ENCODE results near the gene LILRB5. TPM values are rescaled to one million over a fixed set of nuclear protein-coding genes. Genes with fewer than 3 reads are reported as not detected.

LILRB5 gene
- total and polyA plus RNA-seq, 9 of the 15 experiments (the other 6 are each of a cell fraction or from before 2014, with no cell fraction given), result not detected

DNA sequence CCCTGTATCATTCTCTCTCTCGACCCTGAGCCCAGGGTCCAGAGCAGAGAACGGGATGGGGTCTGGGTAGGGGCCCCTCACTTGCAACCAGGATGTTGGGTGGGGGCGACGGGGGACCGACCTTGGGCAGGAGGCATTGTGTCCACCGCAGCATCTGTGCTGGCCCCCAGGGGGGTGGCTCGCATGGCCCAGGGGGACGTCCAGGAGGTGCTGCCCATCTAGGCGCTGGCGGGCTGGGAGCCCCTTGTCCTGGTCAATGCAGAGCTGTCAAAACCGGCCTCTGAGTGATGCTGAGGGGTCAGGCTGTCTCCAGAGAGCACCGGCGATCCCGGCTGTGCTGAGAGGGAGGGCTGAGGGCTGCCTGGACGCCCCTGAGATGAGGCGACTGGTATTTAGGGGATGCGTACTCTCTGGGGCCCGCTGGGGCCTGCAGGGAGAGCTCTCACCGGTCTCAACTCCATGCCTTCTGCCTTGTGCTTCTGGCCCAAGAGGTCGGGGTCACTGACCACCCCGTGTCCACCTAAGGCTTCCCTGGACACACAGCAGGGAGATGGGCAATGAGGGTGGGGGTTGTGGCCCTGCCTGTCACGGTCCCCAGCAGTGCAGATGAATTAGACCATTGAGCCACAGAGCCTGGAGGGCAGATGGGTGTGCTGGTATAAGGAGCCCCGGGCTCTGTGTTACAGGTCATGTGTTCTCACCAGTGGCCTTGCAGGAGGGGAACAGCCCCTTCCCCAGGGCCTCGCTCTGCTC is 47.8 kb downstream of the LILRB5 start:
- WGBS (ENCODE audit: insufficient coverage, low coverage, missing lambda C conversion rate), result 29% methylated on average over 20 of the region's 24 CpGs
- H3K4me2 ChIP-seq (ENCODE audit: insufficient read depth, low read length), result peak overlapping the region; percentile 62
- intact Hi-C loops (cut with micrococcal nuclease), result loop anchor here (2.0 kb wide), 1 partner anchor 20 kb away; the partner anchor contains the start of gene MBOAT7
- no peak overlapping the region for H2AFZ ChIP-seq (ENCODE audit: low read depth, low read length)
- no peaks in the 10 kb centered on the region for H3K9me3 ChIP-seq (replicated peaks; ENCODE audit: control insufficient read depth, insufficient read depth, low read depth, low read length)
- peaks cover 65% of the 10 kb centered on the region for H3K79me2 ChIP-seq (ENCODE audit: control insufficient read depth, insufficient read depth, low read length)
- H3K4me1 ChIP-seq (replicated peaks in 1 of 2; ENCODE audit: control insufficient read depth in 2 of 2, insufficient read depth in 2 of 2, low read length in 2 of 2), result peaks cover 72 to 76% of the 10 kb centered on the region in 2 experiments
- in situ Hi-C loops (cut with MboI), result no loop called here
- DNase-seq (ENCODE audit: extremely low read depth in 1 of 4, low spot score in 3 of 4) (peak in 2 of 4 experiments; percentile 28 to 44), FAIRE-seq (no peak), ATAC-seq (peak; percentile 5)
- CTCF ChIA-PET (ENCODE audit: low intra/inter-chr PET ratio), result no interaction called here
- peaks cover 67% of the 10 kb centered on the region for H4K20me1 ChIP-seq (replicated peaks; ENCODE audit: control insufficient read depth, insufficient read depth, low read length)
- H3K36me3 ChIP-seq (ENCODE audit: control insufficient read depth, insufficient read depth, low read length), result peaks cover 57% of the 10 kb centered on the region
- H3K9ac ChIP-seq (ENCODE audit: insufficient read depth in 1 of 2, low read depth in 2 of 2, low read length in 2 of 2), result peak overlapping the region; percentile 66 to 86
- H3K9me1 ChIP-seq (ENCODE audit: control insufficient read depth, insufficient read depth, low read length), result peaks cover 23% of the 10 kb centered on the region
- peak overlapping the region; percentile 89 for H3K27ac ChIP-seq (ENCODE audit: extremely low read depth, low read depth, low read length)
- POLR2A ChIA-PET, result interaction anchor here (0.7 to 7.0 kb wide), 13 partner anchors 8 to 1574 kb away, joined by 3 to 66 read pairs (median 5); partner anchors contain the start of genes CNOT3, LENG1, LILRB3 and MBOAT7
- BruUV-seq (replicated peaks), result no TSS peak
- no peaks in the 10 kb centered on the region for H3K27me3 ChIP-seq (ENCODE audit: control insufficient read depth in 2 of 2, insufficient read depth in 2 of 2, low read length in 2 of 2)
- no peak overlapping the region for H3K4me3 ChIP-seq
- TF ChIP-seq CHD2 (IDR thresholded peaks at IDR 0.05; ENCODE audit: low read depth, low read length) (0 out of 2 replicates have a peak, but pooled peaks have one; percentile 13), ARHGAP35 (IDR thresholded peaks at IDR 0.05; ENCODE audit: partially characterized antibody) (peak; percentile 5), NR4A1 (CRISPR knock-in tag; IDR thresholded peaks at IDR 0.05) (no peak), NR4A1 (tag; IDR thresholded peaks at IDR 0.05) (no peak), NFRKB (IDR thresholded peaks at IDR 0.05; ENCODE audit: low read depth) (0 out of 2 replicates have a peak, but pooled peaks have one; percentile 7), PTBP1 (IDR thresholded peaks at IDR 0.05; ENCODE audit: low read depth, low read length) (peak; percentile 18; the same call in 1 of the 2 replicates), GTF2E2 (tag; IDR thresholded peaks at IDR 0.05) (peak; percentile 16; the same call in 1 of the 2 replicates), NFE2 (IDR thresholded peaks at IDR 0.05; ENCODE audit: low read depth) (no peak), ZNF253 (CRISPR knock-in tag; conservative IDR thresholded peaks at IDR 0.05) (no peak), EWSR1 (IDR thresholded peaks at IDR 0.05; ENCODE audit: borderline replicate concordance, low read depth, partially characterized antibody) (peak; percentile 41), ZNF77 (CRISPR knock-in tag; IDR thresholded peaks at IDR 0.05) (peak; percentile 54; the same call in 1 of the 2 replicates), NFIC (IDR thresholded peaks at IDR 0.05) (no peak), FIP1L1 (IDR thresholded peaks at IDR 0.05; ENCODE audit: low read depth, low read length, poor library complexity, severe bottlenecking) (peak; percentile 76), ELF4 (CRISPR knock-in tag; IDR thresholded peaks at IDR 0.05) (0 out of 2 replicates have a peak, but pooled peaks have one; percentile 19), RBM14 (IDR thresholded peaks at IDR 0.05; ENCODE audit: borderline replicate concordance, insufficient read depth, low read depth, low read length) (0 out of 2 replicates have a peak, but pooled peaks have one; percentile 26), RBM22 (IDR thresholded peaks at IDR 0.05; ENCODE audit: low read depth, low read length, poor library complexity, severe bottlenecking) (peak; percentile 88), MXI1 (IDR thresholded peaks at IDR 0.05; ENCODE audit: low read depth, low read length) (0 out of 2 replicates have a peak, but pooled peaks have one; percentile 1), TAF15 (IDR thresholded peaks at IDR 0.05; ENCODE audit: low read depth, low read length) (peak; percentile 63; the same call in 1 of the 2 replicates)
- TF ChIP-seq, protein P1, sequence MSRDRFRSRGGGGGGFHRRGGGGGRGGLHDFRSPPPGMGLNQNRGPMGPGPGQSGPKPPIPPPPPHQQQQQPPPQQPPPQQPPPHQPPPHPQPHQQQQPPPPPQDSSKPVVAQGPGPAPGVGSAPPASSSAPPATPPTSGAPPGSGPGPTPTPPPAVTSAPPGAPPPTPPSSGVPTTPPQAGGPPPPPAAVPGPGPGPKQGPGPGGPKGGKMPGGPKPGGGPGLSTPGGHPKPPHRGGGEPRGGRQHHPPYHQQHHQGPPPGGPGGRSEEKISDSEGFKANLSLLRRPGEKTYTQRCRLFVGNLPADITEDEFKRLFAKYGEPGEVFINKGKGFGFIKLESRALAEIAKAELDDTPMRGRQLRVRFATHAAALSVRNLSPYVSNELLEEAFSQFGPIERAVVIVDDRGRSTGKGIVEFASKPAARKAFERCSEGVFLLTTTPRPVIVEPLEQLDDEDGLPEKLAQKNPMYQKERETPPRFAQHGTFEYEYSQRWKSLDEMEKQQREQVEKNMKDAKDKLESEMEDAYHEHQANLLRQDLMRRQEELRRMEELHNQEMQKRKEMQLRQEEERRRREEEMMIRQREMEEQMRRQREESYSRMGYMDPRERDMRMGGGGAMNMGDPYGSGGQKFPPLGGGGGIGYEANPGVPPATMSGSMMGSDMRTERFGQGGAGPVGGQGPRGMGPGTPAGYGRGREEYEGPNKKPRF (IDR thresholded peaks at IDR 0.05; ENCODE audit: low read depth, low read length), result 0 out of 2 replicates have a peak, but pooled peaks have one; percentile 46
- TF ChIP-seq, protein P2, sequence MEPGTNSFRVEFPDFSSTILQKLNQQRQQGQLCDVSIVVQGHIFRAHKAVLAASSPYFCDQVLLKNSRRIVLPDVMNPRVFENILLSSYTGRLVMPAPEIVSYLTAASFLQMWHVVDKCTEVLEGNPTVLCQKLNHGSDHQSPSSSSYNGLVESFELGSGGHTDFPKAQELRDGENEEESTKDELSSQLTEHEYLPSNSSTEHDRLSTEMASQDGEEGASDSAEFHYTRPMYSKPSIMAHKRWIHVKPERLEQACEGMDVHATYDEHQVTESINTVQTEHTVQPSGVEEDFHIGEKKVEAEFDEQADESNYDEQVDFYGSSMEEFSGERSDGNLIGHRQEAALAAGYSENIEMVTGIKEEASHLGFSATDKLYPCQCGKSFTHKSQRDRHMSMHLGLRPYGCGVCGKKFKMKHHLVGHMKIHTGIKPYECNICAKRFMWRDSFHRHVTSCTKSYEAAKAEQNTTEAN (CRISPR knock-in tag; IDR thresholded peaks at IDR 0.05), result peak; percentile 32
